GM21390 (cell line): Measurements from ENCODE around the gene CCNH.
A peak's percentile ranks its signal among the peaks of the same experiment; 100 is the strongest.

Experiments
- ATAC-seq: cut with Tn5 transposase; IDR thresholded peaks from one replicate; pipeline ENCODE4 v1.9.1; 2021; ENCODE audit not compliant: unreplicated experiment

CCNH gene

GRCh38 chr5:87412630-87413342 is at the start of gene CCNH:
CCNH (minus strand) TSS chr5:87412930; CDS start chr5:87412794, 136 bp downstream.
- ATAC-seq = peak; percentile 99

- ATAC-seq = no peak
Observed at GRCh38 chr5:87457706-87458105, 45.0 kb upstream of the CCNH start.

GRCh38 chr5:87453801-87454200 is 41.1 kb upstream of the CCNH start:
- no peak for ATAC-seq

- no peak for ATAC-seq
Observed at GRCh38 chr5:87452837-87453236, 40.1 kb upstream of the CCNH start.

GRCh38 chr5:87442419-87442818 is 29.7 kb upstream of the CCNH start:
- ATAC-seq = no peak

- no peak for ATAC-seq
Observed at GRCh38 chr5:87438231-87438630, 25.5 kb upstream of the CCNH start.

- no peak for ATAC-seq
Observed at GRCh38 chr5:87437724-87438123, 25.0 kb upstream of the CCNH start.

GRCh38 chr5:87435144-87435694 is 22.5 kb upstream of the CCNH start:
- ATAC-seq = no peak

GRCh38 chr5:87434461-87434860 is 21.7 kb upstream of the CCNH start:
- ATAC-seq = no peak

GRCh38 chr5:87433945-87434344 is 21.2 kb upstream of the CCNH start:
- ATAC-seq = no peak

GRCh38 chr5:87432460-87432859 is 19.7 kb upstream of the CCNH start:
- no peak for ATAC-seq

GRCh38 chr5:87430863-87431457 is 18.2 kb upstream of the CCNH start:
- ATAC-seq = no peak

GRCh38 chr5:87423755-87424154 is 11.0 kb upstream of the CCNH start:
- ATAC-seq = no peak

- ATAC-seq = no peak
Observed at GRCh38 chr5:87421307-87421706, 8.6 kb upstream of the CCNH start.

- no peak for ATAC-seq
Observed at GRCh38 chr5:87418506-87418905, 5.8 kb upstream of the CCNH start.

- no peak for ATAC-seq
Observed at GRCh38 chr5:87413343-87413645, 564 bp upstream of the CCNH start.

GRCh38 chr5:87411973-87412629 is 629 bp downstream of the CCNH start:
- peak; percentile 15 for ATAC-seq

- ATAC-seq = no peak
Observed at GRCh38 chr5:87411586-87411972, 1.2 kb downstream of the CCNH start.

GRCh38 chr5:87410931-87411330 is 1.8 kb downstream of the CCNH start:
- no peak for ATAC-seq

- ATAC-seq = no peak
Observed at GRCh38 chr5:87408204-87408603, 4.5 kb downstream of the CCNH start.

- ATAC-seq = no peak
Observed at GRCh38 chr5:87405472-87406155, 7.1 kb downstream of the CCNH start.

- ATAC-seq = no peak
Observed at GRCh38 chr5:87404359-87404758, 8.4 kb downstream of the CCNH start.
